PC-3 (cell line): ENCODE results near the gene CYTH3. TPM values are rescaled to one million over a fixed set of nuclear protein-coding genes. Genes with fewer than 3 reads are reported as not detected.

Source experiments
- ATAC-seq: fragments of 200-7000 bp; cut with Tn5 transposase; 2 replicates; pipeline ENCODE4 v1.9.1; 2020; ENCODE audit warnings: mild to moderate bottlenecking, moderate library complexity
- BruUV-seq: library from RNA; stranded (reverse); fragments of 400-500 nt; replicated peaks from 2 replicates; lab custom pipeline; 2021; lab: Mats Ljungman, UMichigan
- CTCF ChIA-PET: fragments of 300-600 bp; sonication (Branson Sonifier 250); formaldehyde crosslinking; loops from one replicate; lab custom pipeline; 2022; ENCODE audit warnings: antibody characterized with exemption; lab: Charles Lee
- POLR2A ChIA-PET: fragments of 300-600 bp; sonication (Branson Sonifier 250); formaldehyde crosslinking; loops from one replicate; lab custom pipeline; 2022; ENCODE audit warnings: antibody characterized with exemption; ENCODE audit not compliant: unreplicated experiment; lab: Charles Lee
- DNase-seq: peaks from one replicate; pipeline ENCODE4 v3.0.0-alpha.2; 2015
- H2AFZ ChIP-seq: fragments of 300-600 bp; sonication (generic); 2 replicates; pipeline ENCODE4 v1.6.0; 2016; ENCODE audit warnings: antibody characterized with exemption, low read length
- H3F3A ChIP-seq: fragments of 300-600 bp; sonication (generic); one replicate; pipeline ENCODE4 v1.6.0; 2017; ENCODE audit warnings: antibody characterized with exemption, low read length, control low read depth, mild to moderate bottlenecking; ENCODE audit not compliant: unreplicated experiment
- H3K27ac ChIP-seq: fragments of 300-600 bp; sonication (generic); 2 replicates; pipeline ENCODE4 v1.5.1; 2016; ENCODE audit warnings: mild to moderate bottlenecking, low read length
- H3K27me3 ChIP-seq: fragments of 300-600 bp; sonication (generic); 2 replicates; pipeline ENCODE4 v1.6.1; 2016; ENCODE audit warnings: low read length, mixed read lengths
- H3K36me3 ChIP-seq: fragments of 300-600 bp; sonication (generic); 2 replicates; pipeline ENCODE4 v1.6.1; 2016; ENCODE audit warnings: low read depth, mixed run types, low read length, mixed read lengths
- H3K4me1 ChIP-seq: fragments of 300-600 bp; sonication (generic); 2 replicates; pipeline ENCODE4 v1.5.1; 2016; ENCODE audit warnings: low read length; ENCODE audit not compliant: insufficient read depth
- H3K4me2 ChIP-seq: fragments of 300-600 bp; sonication (generic); 2 replicates; pipeline ENCODE4 v1.6.0; 2016; ENCODE audit warnings: low read length
- H3K4me3 ChIP-seq: fragments of 300-600 bp; sonication (generic); 2 replicates; pipeline ENCODE4 v1.5.1; 2016; ENCODE audit warnings: mild to moderate bottlenecking, low read length, mixed read lengths
- H3K79me2 ChIP-seq: fragments of 300-600 bp; sonication (generic); 2 replicates; pipeline ENCODE4 v1.6.1; 2017; ENCODE audit warnings: low read length, mixed read lengths
- H3K9ac ChIP-seq: fragments of 300-600 bp; sonication (generic); 2 replicates; pipeline ENCODE4 v1.6.0; 2016; ENCODE audit warnings: mild to moderate bottlenecking, low read length
- H3K9me2 ChIP-seq: fragments of 300-600 bp; sonication (generic); replicated peaks from 2 replicates; pipeline ENCODE4 v1.6.1; 2016; ENCODE audit warnings: mixed run types, low read length, mixed read lengths
- H3K9me3 ChIP-seq: fragments of 300-600 bp; sonication (generic); 2 replicates; pipeline ENCODE4 v1.6.1; 2016; ENCODE audit warnings: low read length, mixed read lengths
- H4K20me1 ChIP-seq: fragments of 300-600 bp; sonication (generic); 2 replicates; pipeline ENCODE4 v1.6.1; 2016; ENCODE audit warnings: low read length, mixed read lengths
- CTCF ChIP-seq: fragments of 300-600 bp; sonication (generic); conservative IDR thresholded peaks from 2 replicates; pipeline ENCODE4 v1.5.1; 2017; ENCODE audit warnings: antibody characterized with exemption, low read depth, mild to moderate bottlenecking, low read length
- EZH2 ChIP-seq: fragments of 300-600 bp; sonication (generic); IDR thresholded peaks from one replicate; pipeline ENCODE4 v1.6.1; 2017; ENCODE audit warnings: antibody characterized with exemption, mild to moderate bottlenecking, low read length; ENCODE audit not compliant: unreplicated experiment
- EZH2phosphoT487 ChIP-seq: fragments of 300-600 bp; sonication (generic); IDR thresholded peaks from 2 replicates; pipeline ENCODE4 v1.6.1; 2018; ENCODE audit warnings: mild to moderate bottlenecking, antibody characterized with exemption, low read length, borderline replicate concordance
- intact Hi-C: fragments of 100-400 bp; cut with micrococcal nuclease; formaldehyde crosslinking; loops from 2 replicates; pipeline ENCODE4 v1.9.0; 2023
- total RNA-seq: library from RNA; depleted of rRNA; stranded (reverse); fragments of >200 nt; gene quantifications from 2 replicates; pipeline ENCODE4 v1.2.3, GENCODE V29; 2014

The CYTH3 gene
- total RNA-seq, 1 experiment from 2014 or later, result 23.1 TPM

GRCh38 chr7:6202117-6202516, 70.3 kb downstream of the CYTH3 start:
- H4K20me1 ChIP-seq, result no peaks in the 10 kb centered on the region
- no peak overlapping the region for H2AFZ ChIP-seq
- POLR2A ChIA-PET, result no interaction called here
- no peak overlapping the region for H3K4me3 ChIP-seq
- BruUV-seq, result no TSS peak
- intact Hi-C loops, result no loop called here
- H3K79me2 ChIP-seq, result peaks cover 43% of the 10 kb centered on the region
- TF ChIP-seq EZH2phosphoT487 (no peak), CTCF (no peak), EZH2 (no peak)
- H3K9me3 ChIP-seq, result no peaks in the 10 kb centered on the region
- DNase-seq (no peak), ATAC-seq (no peak)
- H3F3A ChIP-seq, result no peaks in the 10 kb centered on the region
- H3K4me2 ChIP-seq, result no peak overlapping the region
- no peak overlapping the region for H3K9ac ChIP-seq
- no peaks in the 10 kb centered on the region for H3K4me1 ChIP-seq
- H3K27me3 ChIP-seq, result no peaks in the 10 kb centered on the region
- H3K9me2 ChIP-seq, result no peaks in the 10 kb centered on the region
- CTCF ChIA-PET, result no interaction called here
- no peaks in the 10 kb centered on the region for H3K36me3 ChIP-seq
- no peak overlapping the region for H3K27ac ChIP-seq

- H3K79me2 ChIP-seq, result peaks cover 40% of the 10 kb centered on the region
- TF ChIP-seq CTCF, result no peak
- no peak overlapping the region for H3K4me3 ChIP-seq
- no peak overlapping the region for H3K27ac ChIP-seq
- ATAC-seq, result no peak
- H3K4me1 ChIP-seq, result no peaks in the 10 kb centered on the region
- DNase-seq, result no peak
- no peaks in the 10 kb centered on the region for H3K27me3 ChIP-seq
- no peaks in the 10 kb centered on the region for H3K9me2 ChIP-seq
- H3K9ac ChIP-seq, result no peak overlapping the region
- CTCF ChIA-PET, result no interaction called here
- H3K9me3 ChIP-seq, result no peaks in the 10 kb centered on the region
- BruUV-seq, result no TSS peak
- no peaks in the 10 kb centered on the region for H3F3A ChIP-seq
- intact Hi-C loops, result no loop called here
- no peaks in the 10 kb centered on the region for H4K20me1 ChIP-seq
- POLR2A ChIA-PET, result no interaction called here
- H3K36me3 ChIP-seq, result no peaks in the 10 kb centered on the region
- H2AFZ ChIP-seq, result no peak overlapping the region
- no peak overlapping the region for H3K4me2 ChIP-seq
These were observed 71.5 kb downstream of the CYTH3 start for GRCh38 chr7:6200971-6201370.

GRCh38 chr7:6198689-6199595, 73.5 kb downstream of the CYTH3 start:
- no peak overlapping the region for H3K9ac ChIP-seq

More at GRCh38 chr7:6198689-6199595, 73.5 kb downstream of the CYTH3 start:
- CTCF ChIA-PET, result no interaction called here
- H3K27me3 ChIP-seq, result no peaks in the 10 kb centered on the region
- POLR2A ChIA-PET, result no interaction called here
- H3K36me3 ChIP-seq, result no peaks in the 10 kb centered on the region
- no peak overlapping the region for H3K27ac ChIP-seq
- H3K4me3 ChIP-seq, result no peak overlapping the region
- no peak for TF ChIP-seq EZH2phosphoT487
- TF ChIP-seq CTCF, result no peak
- TF ChIP-seq EZH2, result no peak
- H4K20me1 ChIP-seq, result no peaks in the 10 kb centered on the region
- H3K4me1 ChIP-seq, result no peaks in the 10 kb centered on the region
- no peaks in the 10 kb centered on the region for H3K9me3 ChIP-seq
- no peak overlapping the region for H2AFZ ChIP-seq
- no peak; the same call in 1 of the 2 replicates for ATAC-seq
- no peaks in the 10 kb centered on the region for H3K9me2 ChIP-seq
- intact Hi-C loops, result no loop called here
- DNase-seq, result no peak
- no peaks in the 10 kb centered on the region for H3F3A ChIP-seq
- peaks cover 30% of the 10 kb centered on the region for H3K79me2 ChIP-seq
- H3K4me2 ChIP-seq, result no peak overlapping the region
- BruUV-seq, result no TSS peak
